Measurements from ENCODE around the gene NEUROD2.

DNA sequence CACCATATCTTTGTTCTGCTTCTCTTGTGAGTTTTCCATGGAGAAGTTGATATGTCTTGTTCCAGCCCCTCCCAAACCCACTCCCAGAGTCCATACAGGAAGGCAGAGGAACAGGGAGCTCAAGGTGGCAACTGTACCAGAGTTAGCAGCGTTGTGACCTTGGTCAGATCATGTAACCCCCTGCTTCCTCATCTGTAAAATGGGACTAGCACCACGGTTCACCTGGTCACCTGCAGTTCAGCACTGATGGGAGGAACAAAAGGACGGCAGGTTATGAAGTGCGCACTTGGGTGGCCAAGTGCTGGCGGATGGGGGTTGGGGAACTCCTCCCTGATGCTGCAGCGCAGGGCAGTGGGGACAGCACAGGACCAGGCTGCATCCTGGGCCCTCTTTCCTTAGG is 7.7 kb upstream of the NEUROD2 start:
- TF ChIP-seq, protein P1, sequence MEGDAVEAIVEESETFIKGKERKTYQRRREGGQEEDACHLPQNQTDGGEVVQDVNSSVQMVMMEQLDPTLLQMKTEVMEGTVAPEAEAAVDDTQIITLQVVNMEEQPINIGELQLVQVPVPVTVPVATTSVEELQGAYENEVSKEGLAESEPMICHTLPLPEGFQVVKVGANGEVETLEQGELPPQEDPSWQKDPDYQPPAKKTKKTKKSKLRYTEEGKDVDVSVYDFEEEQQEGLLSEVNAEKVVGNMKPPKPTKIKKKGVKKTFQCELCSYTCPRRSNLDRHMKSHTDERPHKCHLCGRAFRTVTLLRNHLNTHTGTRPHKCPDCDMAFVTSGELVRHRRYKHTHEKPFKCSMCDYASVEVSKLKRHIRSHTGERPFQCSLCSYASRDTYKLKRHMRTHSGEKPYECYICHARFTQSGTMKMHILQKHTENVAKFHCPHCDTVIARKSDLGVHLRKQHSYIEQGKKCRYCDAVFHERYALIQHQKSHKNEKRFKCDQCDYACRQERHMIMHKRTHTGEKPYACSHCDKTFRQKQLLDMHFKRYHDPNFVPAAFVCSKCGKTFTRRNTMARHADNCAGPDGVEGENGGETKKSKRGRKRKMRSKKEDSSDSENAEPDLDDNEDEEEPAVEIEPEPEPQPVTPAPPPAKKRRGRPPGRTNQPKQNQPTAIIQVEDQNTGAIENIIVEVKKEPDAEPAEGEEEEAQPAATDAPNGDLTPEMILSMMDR (IDR thresholded peaks at IDR 0.05) = no peak
- no peak for TF ChIP-seq POLR2AphosphoS5 (IDR thresholded peaks at IDR 0.05)

Measured in prostate gland (tissue), 2 donors.